GM21526 (cell line): ENCODE data around the gene SCYGR4.
A peak's percentile ranks its signal among the peaks of the same experiment; 100 is the strongest.

ENCODE experiments used
- ATAC-seq: cut with Tn5 transposase; IDR thresholded peaks from one replicate; pipeline ENCODE4 v1.9.1; 2021; ENCODE audit warnings: moderate library complexity; ENCODE audit not compliant: unreplicated experiment, low FRiP score

The SCYGR4 gene

GRCh38 chr2:227613272-227613660, 4.0 kb upstream of the SCYGR4 start:
- no peak for ATAC-seq

- ATAC-seq: no peak
Observed at GRCh38 chr2:227614246-227614645, 3.1 kb upstream of the SCYGR4 start.

- ATAC-seq: no peak
Observed at GRCh38 chr2:227614740-227615139, 2.6 kb upstream of the SCYGR4 start, which contains the start of gene SCYGR3. SCYGR3 (minus strand) TSS chr2:227614840; CDS start chr2:227614840, 0 bp downstream.

- ATAC-seq: no peak
Observed at GRCh38 chr2:227615181-227615580, 2.1 kb upstream of the SCYGR4 start.

- ATAC-seq: no peak
Observed at GRCh38 chr2:227615906-227616305, 1.4 kb upstream of the SCYGR4 start.

GRCh38 chr2:227616631-227617030, 667 bp upstream of the SCYGR4 start:
- ATAC-seq: no peak

GRCh38 chr2:227623226-227623625, 5.9 kb downstream of the SCYGR4 start:
- no peak for ATAC-seq

GRCh38 chr2:227625420-227625819, 8.1 kb downstream of the SCYGR4 start:
- no peak for ATAC-seq

- no peak for ATAC-seq
Observed at GRCh38 chr2:227626580-227627151, 9.4 kb downstream of the SCYGR4 start.

GRCh38 chr2:227627769-227628168, 10.5 kb downstream of the SCYGR4 start:
- ATAC-seq: peak; percentile 82

GRCh38 chr2:227629435-227629834, 12.1 kb downstream of the SCYGR4 start:
- ATAC-seq: no peak

GRCh38 chr2:227630322-227630721, 13.0 kb downstream of the SCYGR4 start:
- ATAC-seq: no peak

GRCh38 chr2:227632827-227633226, 15.5 kb downstream of the SCYGR4 start:
- no peak for ATAC-seq

- no peak for ATAC-seq
Observed at GRCh38 chr2:227634201-227634600, 16.9 kb downstream of the SCYGR4 start.

GRCh38 chr2:227642656-227643055, 25.4 kb downstream of the SCYGR4 start:
- no peak for ATAC-seq

- ATAC-seq: no peak
Observed at GRCh38 chr2:227643990-227644551, 26.8 kb downstream of the SCYGR4 start.

- no peak for ATAC-seq
Observed at GRCh38 chr2:227653419-227653818, 36.1 kb downstream of the SCYGR4 start.

GRCh38 chr2:227654426-227654825, 37.1 kb downstream of the SCYGR4 start:
- ATAC-seq: no peak

GRCh38 chr2:227655454-227655853, 38.2 kb downstream of the SCYGR4 start:
- no peak for ATAC-seq

- ATAC-seq: no peak
Observed at GRCh38 chr2:227657199-227657845, 40.0 kb downstream of the SCYGR4 start.

GRCh38 chr2:227661025-227661649, 43.8 kb downstream of the SCYGR4 start:
- no peak for ATAC-seq

GRCh38 chr2:227661827-227662226, 44.5 kb downstream of the SCYGR4 start:
- ATAC-seq: no peak
